T-helper 9 cell (primary cell): ENCODE measurements around the gene C20orf204.

Experiments
- DNase-seq: peaks from one replicate; pipeline ENCODE4 v3.0.0-alpha.2; 2020

C20orf204 gene

GRCh38 chr20:64056889-64057627 lies 21.1 kb downstream of the C20orf204 start:
- no peak for DNase-seq

GRCh38 chr20:64057628-64058498 lies 21.9 kb downstream of the C20orf204 start:
- peak; percentile 81 for DNase-seq

GRCh38 chr20:64058536-64058935 lies 22.6 kb downstream of the C20orf204 start:
- DNase-seq = no peak

- DNase-seq = no peak
Observed at GRCh38 chr20:64062276-64062595, 26.3 kb downstream of the C20orf204 start.

- peak; percentile 88 for DNase-seq
Observed at GRCh38 chr20:64062596-64063388, 26.8 kb downstream of the C20orf204 start, which contains the start of gene TCEA2. TSS of gene TCEA2 (plus strand) at chr20:64063198. CDS start at chr20:64063313, 115 bp downstream.

GRCh38 chr20:64063389-64064144 lies 27.6 kb downstream of the C20orf204 start:
- no peak for DNase-seq

GRCh38 chr20:64064145-64064698 lies 28.2 kb downstream of the C20orf204 start:
- no peak for DNase-seq

GRCh38 chr20:64065062-64065973 lies 29.3 kb downstream of the C20orf204 start:
- no peak for DNase-seq

- peak; percentile 46 for DNase-seq
Observed at GRCh38 chr20:64065974-64066343, 30.0 kb downstream of the C20orf204 start.

- no peak for DNase-seq
Observed at GRCh38 chr20:64067005-64067632, 31.1 kb downstream of the C20orf204 start.

GRCh38 chr20:64067733-64068307 lies 31.8 kb downstream of the C20orf204 start:
- no peak for DNase-seq

GRCh38 chr20:64068386-64069208 lies 32.6 kb downstream of the C20orf204 start:
- DNase-seq = no peak

- DNase-seq = no peak
Observed at GRCh38 chr20:64069209-64069613, 33.2 kb downstream of the C20orf204 start.

- no peak for DNase-seq
Observed at GRCh38 chr20:64069614-64070243, 33.7 kb downstream of the C20orf204 start.

- no peak for DNase-seq
Observed at GRCh38 chr20:64070244-64070993, 34.4 kb downstream of the C20orf204 start.

GRCh38 chr20:64071341-64072332 lies 35.7 kb downstream of the C20orf204 start:
- DNase-seq = no peak
